ENCODE measurements around the gene SSC5D.

Gene SSC5D

GRCh38 chr19:55542292-55542855, 54.1 kb downstream of the SSC5D start:
- H3K79me2 ChIP-seq (ENCODE audit: control insufficient read depth, insufficient read depth, low read length, unreplicated experiment) = no peaks in the 10 kb centered on the region
- H3K4me1 ChIP-seq (ENCODE audit: control insufficient read depth, insufficient read depth, low read length, unreplicated experiment) = peaks cover 5% of the 10 kb centered on the region
- no peaks in the 10 kb centered on the region for H3K27me3 ChIP-seq (ENCODE audit: insufficient read depth, low read length)
- H2AFZ ChIP-seq (ENCODE audit: low read length, unreplicated experiment) = no peak overlapping the region
- no peak overlapping the region for H3K4me3 ChIP-seq (ENCODE audit: low read depth, low read length)
- H3K27ac ChIP-seq (ENCODE audit: low read depth, low read length) = no peak overlapping the region
- H3K36me3 ChIP-seq (ENCODE audit: insufficient read depth, low read length) = no peaks in the 10 kb centered on the region

DNA sequence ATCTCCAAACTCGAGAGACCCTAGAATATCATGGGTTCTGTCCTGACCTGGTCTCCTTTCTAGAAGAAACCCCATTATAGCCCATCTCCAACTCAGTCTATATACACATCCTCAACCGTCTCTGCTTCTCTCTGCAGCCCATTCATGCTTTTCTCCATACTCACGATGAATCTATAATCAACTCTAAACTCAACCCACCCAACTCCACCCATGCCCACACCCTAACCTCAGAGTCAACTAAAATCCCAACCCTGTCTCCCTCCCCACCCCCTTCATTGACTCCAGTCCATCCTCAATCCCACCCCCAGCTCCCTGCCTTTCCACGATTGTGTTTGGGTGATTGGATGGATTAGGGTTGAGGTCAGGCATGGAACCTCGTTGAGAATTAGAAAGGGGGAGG, 55.3 kb downstream of the SSC5D start:
- no peaks in the 10 kb centered on the region for H3K36me3 ChIP-seq (ENCODE audit: insufficient read depth, low read length)

DNA sequence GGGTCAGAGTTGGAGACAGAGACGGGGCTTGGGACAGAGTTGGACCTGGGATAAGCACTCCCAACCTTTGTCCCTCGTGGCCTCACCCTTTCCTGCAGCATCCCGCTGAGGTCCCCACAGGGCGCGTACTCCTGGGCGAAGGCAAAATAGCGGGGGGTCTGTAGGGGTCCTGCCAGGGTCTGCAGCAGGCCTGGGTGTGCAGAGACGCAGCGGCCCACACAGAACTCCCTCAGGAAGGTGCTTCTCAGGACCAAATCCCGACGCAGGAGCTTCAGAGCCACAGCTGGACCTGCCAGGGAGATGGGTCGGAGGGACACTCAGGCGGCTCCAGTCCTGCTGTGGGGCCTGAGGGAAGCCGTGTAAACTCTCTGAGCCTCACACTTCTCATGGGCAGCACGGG, 55.8 kb downstream of the SSC5D start:
- H3K36me3 ChIP-seq (ENCODE audit: insufficient read depth, low read length) = no peaks in the 10 kb centered on the region
- H3K4me3 ChIP-seq (ENCODE audit: low read depth, low read length) = no peak overlapping the region
- no peaks in the 10 kb centered on the region for H3K79me2 ChIP-seq (ENCODE audit: control insufficient read depth, insufficient read depth, low read length, unreplicated experiment)
- peaks cover 11% of the 10 kb centered on the region for H3K4me1 ChIP-seq (ENCODE audit: control insufficient read depth, insufficient read depth, low read length, unreplicated experiment)
- H3K27me3 ChIP-seq (ENCODE audit: insufficient read depth, low read length) = no peaks in the 10 kb centered on the region
- H3K27ac ChIP-seq (ENCODE audit: low read depth, low read length) = no peak overlapping the region
- H2AFZ ChIP-seq (ENCODE audit: low read length, unreplicated experiment) = no peak overlapping the region

More for the DNA sequence above, 55.3 kb downstream of the SSC5D start:
- Histone ChIP-seq H2AFZ (ENCODE audit: low read length, unreplicated experiment) (no peak overlapping the region), H3K4me3 (ENCODE audit: low read depth, low read length) (no peak overlapping the region), H3K27ac (ENCODE audit: low read depth, low read length) (no peak overlapping the region), H3K27me3 (ENCODE audit: insufficient read depth, low read length) (no peaks in the 10 kb centered on the region), H3K79me2 (ENCODE audit: control insufficient read depth, insufficient read depth, low read length, unreplicated experiment) (no peaks in the 10 kb centered on the region), H3K4me1 (ENCODE audit: control insufficient read depth, insufficient read depth, low read length, unreplicated experiment) (peaks cover 10% of the 10 kb centered on the region)

GRCh38 chr19:55544776-55545439, 56.7 kb downstream of the SSC5D start:
- Histone ChIP-seq H3K4me1 (ENCODE audit: control insufficient read depth, insufficient read depth, low read length, unreplicated experiment) (peaks cover 16% of the 10 kb centered on the region), H2AFZ (ENCODE audit: low read length, unreplicated experiment) (no peak overlapping the region), H3K4me3 (ENCODE audit: low read depth, low read length) (no peak overlapping the region), H3K27me3 (ENCODE audit: insufficient read depth, low read length) (no peaks in the 10 kb centered on the region), H3K27ac (ENCODE audit: low read depth, low read length) (no peak overlapping the region), H3K36me3 (ENCODE audit: insufficient read depth, low read length) (no peaks in the 10 kb centered on the region), H3K79me2 (ENCODE audit: control insufficient read depth, insufficient read depth, low read length, unreplicated experiment) (no peaks in the 10 kb centered on the region)

DNA sequence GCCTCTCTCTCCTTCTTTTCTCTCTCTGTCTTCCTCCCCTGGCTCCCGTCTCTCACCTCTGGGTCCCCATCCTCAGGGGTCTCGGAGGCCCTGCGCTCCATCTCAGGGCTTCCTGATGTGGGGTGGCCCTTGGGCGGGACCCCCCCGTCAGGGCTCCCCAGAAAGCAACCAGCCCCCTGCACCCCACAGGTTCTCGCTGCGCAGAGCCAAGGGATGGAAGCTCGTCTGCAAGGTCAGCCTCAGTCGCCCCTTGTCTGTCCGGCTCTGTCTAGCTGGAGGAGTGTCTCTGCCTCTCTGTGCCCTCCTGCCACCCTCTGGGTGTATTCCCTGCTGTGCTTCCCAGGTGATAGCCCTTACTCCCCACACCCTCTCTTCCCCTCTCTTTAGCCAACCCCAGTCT, 57.2 kb downstream of the SSC5D start, which contains the start of gene SBK3:
Gene SBK3, minus strand, starts transcription at position 101 of the 400 bp plus-strand sequence. Its CDS starts 0 bp downstream, at position 101.
- Histone ChIP-seq H3K79me2 (ENCODE audit: control insufficient read depth, insufficient read depth, low read length, unreplicated experiment) (no peaks in the 10 kb centered on the region), H3K27ac (ENCODE audit: low read depth, low read length) (no peak within 1 kb of the TSS), H3K36me3 (ENCODE audit: insufficient read depth, low read length) (no peaks in the 10 kb centered on the region), H2AFZ (ENCODE audit: low read length, unreplicated experiment) (no peak within 1 kb of the TSS), H3K27me3 (ENCODE audit: insufficient read depth, low read length) (no peaks in the 10 kb centered on the region), H3K4me1 (ENCODE audit: control insufficient read depth, insufficient read depth, low read length, unreplicated experiment) (peaks cover 21% of the 10 kb centered on the region), H3K4me3 (ENCODE audit: low read depth, low read length) (no peak within 1 kb of the TSS)

- Histone ChIP-seq H3K36me3 (ENCODE audit: insufficient read depth, low read length) (no peaks in the 10 kb centered on the region), H3K4me3 (ENCODE audit: low read depth, low read length) (no peak overlapping the region), H2AFZ (ENCODE audit: low read length, unreplicated experiment) (no peak overlapping the region), H3K4me1 (ENCODE audit: control insufficient read depth, insufficient read depth, low read length, unreplicated experiment) (peaks cover 21% of the 10 kb centered on the region), H3K27me3 (ENCODE audit: insufficient read depth, low read length) (no peaks in the 10 kb centered on the region), H3K79me2 (ENCODE audit: control insufficient read depth, insufficient read depth, low read length, unreplicated experiment) (no peaks in the 10 kb centered on the region), H3K27ac (ENCODE audit: low read depth, low read length) (no peak overlapping the region)
Measured at GRCh38 chr19:55546011-55546410, 57.8 kb downstream of the SSC5D start.

DNA sequence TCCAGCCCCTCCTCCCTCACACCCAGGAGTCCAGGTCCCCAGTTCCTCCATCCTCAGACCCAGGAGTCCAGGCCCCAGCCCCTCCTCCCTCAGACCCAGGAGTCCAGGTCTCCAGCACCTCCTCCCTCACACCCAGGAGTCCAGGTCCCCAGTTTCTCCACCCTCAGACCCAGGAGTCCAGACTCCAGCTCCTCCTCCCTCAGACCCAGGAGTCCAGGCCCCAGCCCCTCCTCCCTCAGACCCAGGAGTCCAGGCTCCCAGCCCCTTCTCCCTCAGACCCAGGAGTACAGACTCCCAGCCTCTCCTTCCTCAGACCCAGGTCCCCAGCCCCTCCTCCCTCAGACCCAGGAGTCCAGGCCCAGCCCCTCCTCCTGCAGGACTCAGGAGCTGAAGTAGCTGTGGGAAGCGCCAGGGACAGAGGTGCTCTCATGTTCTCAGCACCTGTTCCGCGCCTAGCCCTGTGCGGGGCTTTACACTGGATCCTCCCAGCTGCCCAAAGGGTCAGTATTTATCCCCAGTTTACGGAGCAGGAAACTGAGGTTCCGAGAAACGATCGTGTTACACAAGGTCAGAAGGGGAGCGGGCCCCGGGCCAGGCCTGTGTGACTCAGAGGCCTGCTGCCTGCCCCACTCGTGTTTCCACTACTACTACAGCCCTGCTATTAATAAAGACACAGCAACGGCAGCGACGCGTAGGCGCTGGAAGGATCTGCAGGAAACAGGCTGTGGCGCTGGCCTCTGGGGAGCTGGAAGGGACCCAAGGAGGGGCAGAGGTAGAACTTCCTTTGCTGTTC, 58.8 kb downstream of the SSC5D start:
- peaks cover 21% of the 10 kb centered on the region for H3K4me1 ChIP-seq (ENCODE audit: control insufficient read depth, insufficient read depth, low read length, unreplicated experiment)
- H3K27me3 ChIP-seq (ENCODE audit: insufficient read depth, low read length) = no peaks in the 10 kb centered on the region
- H3K4me3 ChIP-seq (ENCODE audit: low read depth, low read length) = no peak overlapping the region
- H3K27ac ChIP-seq (ENCODE audit: low read depth, low read length) = peak overlapping the region; percentile 70
- H3K79me2 ChIP-seq (ENCODE audit: control insufficient read depth, insufficient read depth, low read length, unreplicated experiment) = no peaks in the 10 kb centered on the region
- no peak overlapping the region for H2AFZ ChIP-seq (ENCODE audit: low read length, unreplicated experiment)
- no peaks in the 10 kb centered on the region for H3K36me3 ChIP-seq (ENCODE audit: insufficient read depth, low read length)

- Histone ChIP-seq H3K79me2 (ENCODE audit: control insufficient read depth, insufficient read depth, low read length, unreplicated experiment) (no peaks in the 10 kb centered on the region), H3K4me3 (ENCODE audit: low read depth, low read length) (peak overlapping the region; percentile 53), H2AFZ (ENCODE audit: low read length, unreplicated experiment) (peak overlapping the region; percentile 69), H3K27ac (ENCODE audit: low read depth, low read length) (peak overlapping the region; percentile 98), H3K4me1 (ENCODE audit: control insufficient read depth, insufficient read depth, low read length, unreplicated experiment) (peaks cover 33% of the 10 kb centered on the region), H3K27me3 (ENCODE audit: insufficient read depth, low read length) (no peaks in the 10 kb centered on the region), H3K36me3 (ENCODE audit: insufficient read depth, low read length) (no peaks in the 10 kb centered on the region)
Measured at GRCh38 chr19:55549500-55550320, 61.5 kb downstream of the SSC5D start.

- H3K36me3 ChIP-seq (ENCODE audit: insufficient read depth, low read length) = no peaks in the 10 kb centered on the region
- H3K27ac ChIP-seq (ENCODE audit: low read depth, low read length) = peak overlapping the region; percentile 98
- peaks cover 33% of the 10 kb centered on the region for H3K4me1 ChIP-seq (ENCODE audit: control insufficient read depth, insufficient read depth, low read length, unreplicated experiment)
- H3K4me3 ChIP-seq (ENCODE audit: low read depth, low read length) = peak overlapping the region; percentile 53; the same call in 1 of the 2 replicates
- no peak overlapping the region for H2AFZ ChIP-seq (ENCODE audit: low read length, unreplicated experiment)
- no peaks in the 10 kb centered on the region for H3K79me2 ChIP-seq (ENCODE audit: control insufficient read depth, insufficient read depth, low read length, unreplicated experiment)
- H3K27me3 ChIP-seq (ENCODE audit: insufficient read depth, low read length) = no peaks in the 10 kb centered on the region
Measured at GRCh38 chr19:55550321-55550650, 62.0 kb downstream of the SSC5D start.

DNA sequence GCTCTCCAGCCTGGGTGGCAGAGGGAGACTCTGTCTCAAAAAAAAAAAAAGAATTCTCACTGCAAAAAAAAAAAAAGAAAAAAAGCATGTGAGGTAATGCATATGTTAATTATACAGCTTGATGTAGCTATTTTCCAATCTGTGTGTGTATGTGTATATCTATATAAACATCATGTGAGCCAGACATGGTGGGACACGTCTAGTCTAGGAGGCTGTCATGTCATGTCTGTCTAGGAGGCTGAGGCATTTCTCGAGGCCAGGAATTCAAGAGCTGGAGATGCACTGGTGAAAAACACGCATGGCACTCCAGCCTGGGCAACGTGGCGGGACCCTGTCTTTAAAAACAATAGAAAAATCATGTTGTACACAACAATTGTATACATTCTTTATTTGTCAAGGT, 64.0 kb downstream of the SSC5D start:
- Histone ChIP-seq H3K4me3 (ENCODE audit: low read depth, low read length) (no peak overlapping the region), H3K36me3 (ENCODE audit: insufficient read depth, low read length) (no peaks in the 10 kb centered on the region), H3K27ac (ENCODE audit: low read depth, low read length) (0 out of 2 replicates have a peak overlapping the region, but pooled peaks have one; percentile 26), H3K27me3 (ENCODE audit: insufficient read depth, low read length) (no peaks in the 10 kb centered on the region), H3K79me2 (ENCODE audit: control insufficient read depth, insufficient read depth, low read length, unreplicated experiment) (no peaks in the 10 kb centered on the region), H3K4me1 (ENCODE audit: control insufficient read depth, insufficient read depth, low read length, unreplicated experiment) (peaks cover 29% of the 10 kb centered on the region), H2AFZ (ENCODE audit: low read length, unreplicated experiment) (peak overlapping the region; percentile 22)

Measured in ACC112 (cell line).